ENCODE measurements around the gene PLEKHG7.

The PLEKHG7 gene

GRCh38 chr12:92695056-92695455 is 7.7 kb upstream of the PLEKHG7 start:
- no peak overlapping the region for H3K4me3 ChIP-seq (ENCODE audit: low read depth, low read length)
- no peak for TF ChIP-seq CTCF (IDR thresholded peaks at IDR 0.05; ENCODE audit: low read depth, low read length)

- TF ChIP-seq CTCF (IDR thresholded peaks at IDR 0.05; ENCODE audit: low read depth, low read length): no peak
- no peak overlapping the region for H3K4me3 ChIP-seq (ENCODE audit: low read depth, low read length)
These were observed 7.2 kb upstream of the PLEKHG7 start for GRCh38 chr12:92695577-92695976.

- H3K4me3 ChIP-seq (ENCODE audit: low read depth, low read length): no peak overlapping the region
- no peak for TF ChIP-seq CTCF (IDR thresholded peaks at IDR 0.05; ENCODE audit: low read depth, low read length)
These were observed 6.6 kb upstream of the PLEKHG7 start for GRCh38 chr12:92696216-92696615.

- TF ChIP-seq CTCF (IDR thresholded peaks at IDR 0.05; ENCODE audit: low read depth, low read length): no peak
- no peak overlapping the region for H3K4me3 ChIP-seq (ENCODE audit: low read depth, low read length)
These were observed 4.3 kb upstream of the PLEKHG7 start for GRCh38 chr12:92698474-92698873.

GRCh38 chr12:92701441-92701840 is 1.3 kb upstream of the PLEKHG7 start:
- no peak for TF ChIP-seq CTCF (IDR thresholded peaks at IDR 0.05; ENCODE audit: low read depth, low read length)
- no peak overlapping the region for H3K4me3 ChIP-seq (ENCODE audit: low read depth, low read length)

- no peak overlapping the region for H3K4me3 ChIP-seq (ENCODE audit: low read depth, low read length)
- no peak for TF ChIP-seq CTCF (IDR thresholded peaks at IDR 0.05; ENCODE audit: low read depth, low read length)
These were observed 997 bp downstream of the PLEKHG7 start for GRCh38 chr12:92703786-92704185.

GRCh38 chr12:92706594-92706993 is 3.8 kb downstream of the PLEKHG7 start:
- TF ChIP-seq CTCF (IDR thresholded peaks at IDR 0.05; ENCODE audit: low read depth, low read length): no peak

More at GRCh38 chr12:92706594-92706993, 3.8 kb downstream of the PLEKHG7 start:
- no peak overlapping the region for H3K4me3 ChIP-seq (ENCODE audit: low read depth, low read length)

Measured in WI38 (cell line).